Astrocyte of the spinal cord (primary cell): Measurements from ENCODE around the gene CA6.
"Not testable (repeated sequence)": the region's sequence is repeated elsewhere in the genome, so short reads cannot be mapped to it uniquely, and the experiment has no call there.

Experiments
- DNase-seq: peaks from one replicate; pipeline ENCODE4 v3.0.0; 2011; ENCODE audit warnings: low read depth, low spot score
- H3K4me3 ChIP-seq: 2 replicates; pipeline ENCODE4 v1.5.1; 2011; ENCODE audit warnings: low read depth, mild to moderate bottlenecking, low read length, moderate library complexity
- CTCF ChIP-seq: IDR thresholded peaks from 2 replicates; pipeline ENCODE4 v1.5.1; 2012; ENCODE audit warnings: low read depth, mild to moderate bottlenecking, low read length, inconsistent platforms
- in situ Hi-C: cut with HindIII; loops from 2 replicates; pipeline ENCODE4 v1.10.0; 2017; ENCODE audit warnings: low sequenced_read_pairs

Gene CA6

GRCh38 chr1:8930116-8930515 lies 15.6 kb upstream of the CA6 start:
- no peak overlapping the region for H3K4me3 ChIP-seq
- in situ Hi-C loops = no loop called here
- no peak for TF ChIP-seq CTCF
- DNase-seq = no peak

- H3K4me3 ChIP-seq, DNase-seq, in situ Hi-C loops: not testable (repeated sequence)
Observed at GRCh38 chr1:8937051-8937450, 8.6 kb upstream of the CA6 start.

GRCh38 chr1:8937701-8938100 lies 8.0 kb upstream of the CA6 start:
- no peak overlapping the region for H3K4me3 ChIP-seq
- in situ Hi-C loops = no loop called here
- no peak for TF ChIP-seq CTCF
- peak; percentile 31 for DNase-seq

- H3K4me3 ChIP-seq = no peak overlapping the region
- DNase-seq = peak; percentile 24
- no peak for TF ChIP-seq CTCF
- in situ Hi-C loops = no loop called here
Observed at GRCh38 chr1:8938232-8938999, 7.3 kb upstream of the CA6 start.

GRCh38 chr1:8939000-8939265 lies 6.7 kb upstream of the CA6 start:
- no peak overlapping the region for H3K4me3 ChIP-seq
- no peak for DNase-seq
- in situ Hi-C loops = no loop called here
- TF ChIP-seq CTCF = no peak

GRCh38 chr1:8939362-8939995 lies 6.2 kb upstream of the CA6 start:
- in situ Hi-C loops = no loop called here
- DNase-seq = no peak

More at GRCh38 chr1:8939362-8939995, 6.2 kb upstream of the CA6 start:
- no peak for TF ChIP-seq CTCF
- H3K4me3 ChIP-seq = no peak overlapping the region
